Measurements from ENCODE around the gene TPBGL. TPM values are rescaled to one million over a fixed set of nuclear protein-coding genes. Genes with fewer than 3 reads are reported as not detected.
A peak's percentile ranks its signal among the peaks of the same experiment; 100 is the strongest.

TPBGL gene
- polyA plus RNA-seq, 3 donors: 0.09 to 0.14 TPM; not detected in 1

GRCh38 chr11:75205564-75206020 lies 35.0 kb upstream of the TPBGL start:
- DNase-seq: no peak

GRCh38 chr11:75208446-75208845 lies 32.1 kb upstream of the TPBGL start:
- DNase-seq: no peak

DNA sequence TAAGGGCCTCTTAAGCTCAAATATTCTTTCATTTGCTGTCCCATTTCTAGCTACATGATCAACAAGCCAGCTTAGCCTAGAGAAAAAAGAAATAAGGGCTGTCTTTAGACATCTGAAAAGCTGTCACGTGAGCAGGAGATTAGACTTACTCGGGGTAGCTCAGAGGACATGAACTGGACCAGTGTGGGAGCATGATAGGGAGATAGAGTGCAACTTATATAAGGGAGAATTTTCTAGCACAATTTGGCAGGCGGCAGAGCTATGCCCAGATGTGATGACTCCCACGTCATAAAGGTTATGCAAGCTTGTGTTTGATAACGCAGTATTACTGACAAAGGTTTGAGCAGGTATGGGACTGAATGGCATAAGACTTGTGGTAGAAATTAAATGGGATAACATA lies 28.2 kb upstream of the TPBGL start:
- DNase-seq: no peak

GRCh38 chr11:75214411-75214821 lies 26.2 kb upstream of the TPBGL start:
- peak; percentile 91 for DNase-seq

- no peak for DNase-seq
Measured at GRCh38 chr11:75214843-75215242, 25.7 kb upstream of the TPBGL start.

DNA sequence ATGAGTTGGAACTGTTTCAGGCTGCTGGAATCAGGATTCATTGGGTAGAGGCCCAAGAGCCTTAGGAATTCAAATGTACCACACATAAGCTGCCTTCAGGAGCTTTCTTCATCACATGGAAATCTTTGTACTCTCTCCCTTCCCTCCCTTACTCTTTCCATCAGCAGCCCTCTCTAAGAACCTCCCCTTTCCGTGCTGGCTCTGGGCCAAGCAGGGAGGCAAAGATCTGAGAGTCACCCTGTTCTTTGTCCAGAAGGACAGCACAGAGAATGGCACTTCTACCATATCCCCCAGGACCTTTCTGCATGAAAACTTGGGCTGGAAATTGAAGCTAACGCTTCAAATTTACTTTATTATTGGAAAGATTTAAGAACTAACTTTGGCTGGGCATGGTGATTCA lies 20.7 kb upstream of the TPBGL start:
- DNase-seq: no peak

- DNase-seq: no peak
Measured at GRCh38 chr11:75223954-75224643, 16.5 kb upstream of the TPBGL start.

- no peak for DNase-seq
Measured at GRCh38 chr11:75225794-75226193, 14.8 kb upstream of the TPBGL start.

DNA sequence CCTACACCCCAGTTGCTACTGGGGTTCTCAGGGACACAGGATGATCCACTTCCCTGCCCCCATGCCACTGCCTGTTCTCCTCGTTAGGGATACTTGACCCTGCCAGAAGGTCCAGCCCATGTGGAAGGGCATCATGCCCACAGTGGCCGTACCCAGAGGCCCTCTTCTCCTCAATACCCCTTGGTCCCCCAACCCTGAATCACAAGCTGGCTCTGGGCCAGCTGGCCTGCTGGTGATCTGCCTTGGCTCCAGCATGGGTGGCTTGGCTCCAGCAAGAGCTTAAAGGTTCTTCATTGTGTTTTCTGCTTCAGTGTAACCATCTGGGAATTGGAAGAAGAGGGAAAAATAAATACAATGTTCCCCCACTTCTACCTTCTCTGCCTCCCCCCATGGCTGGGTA lies 11.1 kb upstream of the TPBGL start:
- DNase-seq: no peak

DNA sequence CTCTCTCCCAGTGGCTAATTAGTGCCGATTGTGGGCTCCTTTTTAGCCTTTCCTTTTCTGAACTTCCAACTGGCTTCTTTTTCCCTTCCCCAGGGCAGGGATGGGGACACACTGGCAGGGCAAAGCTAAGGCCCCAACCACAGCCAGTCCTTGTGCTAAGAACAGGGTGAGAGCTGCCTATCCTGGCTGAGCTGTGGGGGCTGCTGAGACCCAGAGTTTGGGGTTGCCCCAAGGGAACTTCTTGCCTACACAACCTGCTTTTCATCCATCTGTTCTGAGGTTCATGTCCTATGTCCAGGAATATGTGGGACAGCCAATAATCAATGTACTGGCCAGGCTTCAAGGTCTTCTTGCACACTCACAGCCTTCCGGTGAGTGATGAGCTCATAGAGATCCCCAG lies 10.0 kb upstream of the TPBGL start:
- no peak for DNase-seq

GRCh38 chr11:75233754-75234172 lies 6.8 kb upstream of the TPBGL start:
- DNase-seq: peak; percentile 80

DNA sequence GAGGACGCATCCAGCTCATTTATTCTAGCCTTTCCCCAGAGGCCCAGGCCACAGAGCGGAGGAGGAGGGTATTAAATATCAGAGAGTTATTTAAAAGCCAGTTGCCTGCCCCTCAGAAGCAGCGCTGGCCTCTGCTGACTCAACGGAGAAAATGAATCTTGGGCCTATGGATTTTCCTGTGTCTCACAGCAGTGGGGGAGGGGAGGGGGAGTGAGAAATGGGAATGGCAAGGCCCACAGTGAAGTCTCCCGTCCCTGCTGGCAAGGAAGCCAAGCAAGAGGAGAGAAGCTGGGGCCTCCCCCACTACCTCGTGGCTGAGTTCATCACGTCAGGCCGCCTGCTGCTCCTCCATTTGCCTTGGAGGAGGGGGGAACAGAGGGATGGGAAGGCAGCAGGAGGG lies 4.5 kb upstream of the TPBGL start:
- DNase-seq: no peak

- DNase-seq: no peak
Measured at GRCh38 chr11:75237050-75237449, 3.5 kb upstream of the TPBGL start.

GRCh38 chr11:75238595-75239440 lies 1.8 kb upstream of the TPBGL start:
- no peak for DNase-seq

DNA sequence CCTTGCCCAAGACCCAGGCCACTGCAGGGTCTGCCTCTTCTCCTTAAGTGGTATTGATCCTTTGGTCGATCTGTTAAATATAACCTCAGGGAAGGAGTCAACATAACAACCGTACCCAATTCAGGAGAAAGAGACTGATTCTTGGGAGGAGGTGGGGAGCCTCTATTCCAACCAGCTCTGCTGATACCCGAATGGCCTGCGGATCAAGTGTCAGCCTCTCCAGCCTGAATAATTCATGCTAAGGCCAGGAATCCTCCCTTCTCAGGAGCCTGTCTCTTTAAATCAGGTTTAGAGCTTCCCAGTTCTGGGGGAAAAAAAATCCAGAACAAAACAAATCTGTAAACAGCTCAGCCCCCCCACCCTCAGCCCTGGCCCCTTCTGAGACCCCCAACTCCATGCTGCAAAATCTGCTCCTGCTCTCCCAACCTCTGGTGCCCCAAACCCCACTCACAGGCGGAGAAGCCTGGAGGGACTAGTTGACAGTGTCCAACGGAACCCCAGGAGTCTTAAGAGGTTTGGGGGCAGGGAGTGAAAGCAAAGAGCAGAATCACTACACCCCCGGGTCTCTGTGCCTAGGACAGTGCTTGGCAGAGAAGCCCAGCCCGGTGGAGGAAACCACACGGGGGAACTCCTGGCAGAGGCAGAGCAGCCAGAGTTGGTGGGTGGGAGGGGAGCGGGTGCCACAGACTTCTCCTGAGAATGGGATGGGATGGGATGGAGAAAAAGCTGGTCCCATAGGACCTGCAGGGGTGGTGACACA lies 863 bp upstream of the TPBGL start:
- DNase-seq: no peak

DNA sequence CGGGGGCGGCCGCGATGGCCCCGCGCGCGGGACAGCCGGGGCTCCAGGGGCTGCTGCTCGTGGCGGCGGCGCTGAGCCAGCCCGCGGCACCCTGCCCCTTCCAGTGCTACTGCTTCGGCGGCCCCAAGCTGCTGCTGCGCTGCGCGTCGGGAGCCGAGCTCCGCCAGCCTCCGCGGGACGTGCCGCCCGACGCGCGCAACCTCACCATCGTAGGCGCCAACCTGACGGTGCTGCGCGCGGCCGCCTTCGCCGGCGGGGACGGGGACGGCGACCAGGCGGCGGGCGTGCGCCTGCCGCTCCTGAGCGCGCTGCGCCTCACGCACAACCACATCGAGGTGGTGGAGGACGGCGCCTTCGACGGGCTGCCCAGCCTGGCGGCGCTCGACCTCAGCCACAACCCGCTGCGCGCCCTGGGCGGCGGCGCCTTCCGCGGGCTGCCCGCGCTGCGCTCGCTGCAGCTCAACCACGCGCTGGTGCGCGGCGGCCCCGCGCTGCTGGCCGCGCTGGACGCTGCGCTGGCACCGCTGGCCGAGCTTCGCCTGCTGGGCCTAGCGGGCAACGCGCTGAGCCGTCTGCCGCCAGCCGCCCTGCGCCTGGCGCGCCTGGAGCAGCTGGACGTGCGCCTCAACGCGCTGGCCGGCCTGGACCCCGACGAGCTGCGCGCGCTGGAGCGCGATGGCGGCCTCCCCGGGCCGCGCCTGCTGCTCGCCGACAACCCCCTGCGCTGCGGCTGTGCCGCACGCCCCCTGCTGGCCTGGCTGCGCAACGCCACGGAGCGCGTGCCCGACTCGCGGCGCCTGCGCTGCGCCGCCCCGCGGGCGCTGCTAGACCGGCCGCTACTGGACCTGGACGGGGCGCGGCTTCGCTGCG lies 697 bp downstream of the TPBGL start:
- DNase-seq: peak; percentile 83

- DNase-seq: no peak
Measured at GRCh38 chr11:75241906-75242644, 1.5 kb downstream of the TPBGL start.

DNA sequence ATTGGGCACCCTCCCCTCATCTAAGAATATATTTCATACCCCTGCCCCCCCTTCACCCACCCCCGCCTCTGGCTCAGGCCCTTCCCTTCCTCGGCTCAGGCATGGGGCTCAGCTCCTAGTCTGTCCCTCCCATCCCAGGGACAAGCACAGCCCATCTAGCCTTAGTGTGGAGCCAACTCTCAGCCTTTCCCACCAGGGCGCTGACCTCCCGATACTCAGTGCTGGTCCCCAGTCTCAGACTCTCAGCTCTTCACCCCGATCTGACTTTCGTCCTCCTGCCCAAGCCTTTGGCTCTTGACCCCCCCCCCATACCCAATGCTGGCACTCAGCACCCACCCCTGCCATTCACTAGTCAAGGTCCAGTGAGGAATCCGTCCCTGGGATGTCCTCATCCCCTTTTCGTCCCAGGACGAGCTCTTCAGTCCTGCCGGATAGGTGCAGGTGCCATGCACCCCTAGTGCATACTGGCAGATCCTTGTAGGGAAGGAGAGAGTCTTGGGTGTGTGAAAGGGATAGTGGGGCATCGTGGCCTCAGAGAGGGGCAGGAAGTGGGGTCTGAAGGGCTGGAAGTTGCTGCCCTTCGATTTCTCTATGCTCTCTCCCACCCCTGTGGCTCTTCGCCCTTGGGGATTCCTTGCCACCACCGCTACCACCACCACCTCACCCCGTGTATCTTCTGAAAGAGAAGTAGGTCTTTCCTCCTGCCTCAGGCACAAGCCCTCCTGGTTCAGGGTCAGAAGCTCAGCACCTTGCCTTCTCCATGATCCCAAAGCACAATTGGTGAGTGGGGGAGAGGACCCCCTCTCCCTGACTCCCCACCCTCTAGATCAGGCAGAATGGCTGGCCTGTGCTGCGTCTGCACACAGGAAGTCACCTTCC lies 2.4 kb downstream of the TPBGL start:
- no peak for DNase-seq

DNA sequence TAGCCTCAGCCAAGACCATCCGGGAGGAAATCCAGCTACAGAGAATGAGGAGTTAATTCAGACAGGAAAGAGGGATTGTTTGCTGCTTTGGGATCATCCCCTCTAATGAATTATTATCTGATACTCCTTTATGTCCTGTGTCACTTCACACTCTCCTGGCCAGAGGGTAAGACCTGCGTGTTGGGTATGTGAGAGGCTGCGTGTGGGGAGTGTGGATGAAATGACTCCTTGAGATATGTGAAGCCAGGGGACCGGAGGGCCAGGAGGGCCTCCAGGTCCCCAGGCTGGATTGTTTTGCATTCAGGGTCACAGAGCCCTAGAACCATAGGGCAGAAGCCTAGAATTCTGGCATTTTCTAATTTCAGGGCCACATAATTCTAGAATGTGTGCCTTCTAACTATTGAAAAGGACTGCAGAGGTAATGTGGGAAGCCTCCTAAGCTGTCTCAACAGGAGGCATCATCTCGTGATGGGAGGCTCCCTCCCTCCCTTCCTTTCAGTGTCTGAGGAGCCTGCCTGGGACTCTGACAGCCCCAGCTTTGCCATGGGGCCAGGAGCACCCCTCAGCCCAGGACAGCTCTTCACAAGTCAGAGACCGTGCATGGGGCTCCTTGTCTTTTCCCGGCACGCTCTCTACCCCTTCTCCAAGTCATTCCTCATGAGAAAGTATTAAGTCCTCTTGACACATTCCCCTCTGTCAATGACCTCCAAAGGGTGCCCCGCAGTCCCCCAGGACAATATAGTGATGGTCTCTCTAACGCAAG lies 3.7 kb downstream of the TPBGL start:
- no peak for DNase-seq
